IMR-90 (cell line): ENCODE results near the gene CSRNP3. TPM values are rescaled to one million over a fixed set of nuclear protein-coding genes. Genes with fewer than 3 reads are reported as not detected.

ENCODE experiments used
- ATAC-seq: fragments of 200-7000 bp; cut with Tn5 transposase; 2 replicates; pipeline ENCODE4 v1.9.1; 2020; ENCODE audit warnings: low read depth, mild to moderate bottlenecking, moderate library complexity
- BruUV-seq: library from RNA; stranded (reverse); fragments of 400-500 nt; replicated peaks from 2 replicates; lab custom pipeline; 2021; lab: Mats Ljungman, UMichigan
- CTCF ChIA-PET: fragments of 300-600 bp; formaldehyde crosslinking; extraction: SDS; loops from one replicate; lab custom pipeline; 2021; ENCODE audit warnings: antibody characterized with exemption; lab: Yijun Ruan, JAX
- POLR2A ChIA-PET: fragments of 300-600 bp; sonication (Branson Sonifier 250); formaldehyde crosslinking; loops from one replicate; lab custom pipeline; 2022; ENCODE audit warnings: antibody characterized with exemption; ENCODE audit not compliant: unreplicated experiment; lab: Charles Lee
- DNase-seq: peaks from one replicate; pipeline ENCODE4 v3.0.0; 2013
- H2AFZ ChIP-seq: replicated peaks from 2 replicates; pipeline ENCODE3; 2013; ENCODE audit warnings: low read length, mild to moderate bottlenecking; ENCODE audit not compliant: poor library complexity
- H2AK5ac ChIP-seq: 2 replicates; pipeline ENCODE4 v1.6.1; 2013; ENCODE audit warnings: low read depth, low read length, inconsistent platforms
- H2AK9ac ChIP-seq: replicated peaks from 2 replicates; pipeline ENCODE3; 2013; ENCODE audit warnings: mild to moderate bottlenecking, low read depth, low read length, moderate library complexity; ENCODE audit not compliant: poor library complexity
- H2BK120ac ChIP-seq: 2 replicates; pipeline ENCODE4 v1.6.1; 2013; ENCODE audit warnings: low read depth, low read length, inconsistent platforms
- H2BK15ac ChIP-seq: 3 replicates; pipeline ENCODE4 v1.6.1; 2013; ENCODE audit warnings: low read depth, low read length, inconsistent platforms
- H2BK20ac ChIP-seq: 2 replicates; pipeline ENCODE4 v1.6.1; 2013; ENCODE audit warnings: low read depth, mild to moderate bottlenecking, inconsistent platforms, low read length, moderate library complexity
- H2BK5ac ChIP-seq: 2 replicates; pipeline ENCODE4 v1.6.1; 2013; ENCODE audit warnings: mild to moderate bottlenecking, low read depth, low read length, inconsistent platforms; ENCODE audit not compliant: poor library complexity, severe bottlenecking
- H3K14ac ChIP-seq: replicated peaks from 2 replicates; pipeline ENCODE4 v1.6.1; 2013; ENCODE audit warnings: low read depth, low read length, inconsistent platforms
- H3K18ac ChIP-seq: 2 replicates; pipeline ENCODE4 v1.6.1; 2013; ENCODE audit warnings: low read depth, low read length, control low read depth
- H3K23ac ChIP-seq: 2 replicates; pipeline ENCODE4 v1.6.1; 2013; ENCODE audit warnings: low read depth, low read length, inconsistent platforms
- H3K27ac ChIP-seq: 2 replicates; pipeline ENCODE4 v1.5.1; 2013; ENCODE audit warnings: mild to moderate bottlenecking, control low read depth, low read length; ENCODE audit not compliant: insufficient read depth
- H3K27me3 ChIP-seq: 2 replicates; pipeline ENCODE4 v1.6.1; 2013; ENCODE audit warnings: low read length; ENCODE audit not compliant: control insufficient read depth, insufficient read depth
- H3K36me3 ChIP-seq: 2 replicates; pipeline ENCODE4 v1.6.1; 2013; ENCODE audit warnings: low read length, mixed read lengths; ENCODE audit not compliant: control insufficient read depth, insufficient read depth
- H3K4ac ChIP-seq: 2 replicates; pipeline ENCODE4 v1.6.1; 2013; ENCODE audit warnings: low read depth, low read length, inconsistent platforms
- H3K4me1 ChIP-seq: 2 replicates; pipeline ENCODE4 v1.6.1; 2013; ENCODE audit warnings: low read length, mixed read lengths; ENCODE audit not compliant: control insufficient read depth, insufficient read depth
- H3K4me2 ChIP-seq: 2 replicates; pipeline ENCODE4 v1.6.1; 2013; ENCODE audit warnings: low read depth, mild to moderate bottlenecking, control low read depth, low read length, moderate library complexity
- H3K4me3 ChIP-seq: 2 replicates; pipeline ENCODE4 v1.5.1; 2013; ENCODE audit warnings: low read depth, mild to moderate bottlenecking, control low read depth, low read length, moderate library complexity; ENCODE audit not compliant: insufficient read depth
- H3K56ac ChIP-seq: 2 replicates; pipeline ENCODE4 v1.6.1; 2013; ENCODE audit warnings: low read length, inconsistent platforms; ENCODE audit not compliant: insufficient read depth; ENCODE audit errors: extremely low read depth
- H3K79me1 ChIP-seq, 2 experiments: 2 replicates each; pipeline ENCODE4 v1.6.1; 2013; ENCODE audit warnings: low read length in 2 of 2, inconsistent platforms in 1 of 2, low read depth in 1 of 2
- H3K9ac ChIP-seq: 2 replicates; pipeline ENCODE4 v1.6.1; 2013; ENCODE audit warnings: low read depth, low read length, control low read depth
- H3K9me1 ChIP-seq: 2 replicates; pipeline ENCODE4 v1.6.1; 2013; ENCODE audit warnings: low read length, inconsistent platforms; ENCODE audit not compliant: insufficient read depth
- H3K9me3 ChIP-seq: 2 replicates; pipeline ENCODE4 v1.6.1; 2013; ENCODE audit warnings: low read length; ENCODE audit not compliant: control insufficient read depth, insufficient read depth
- H4K20me1 ChIP-seq: 2 replicates; pipeline ENCODE4 v1.6.1; 2013; ENCODE audit warnings: low read length, inconsistent platforms; ENCODE audit not compliant: insufficient read depth
- H4K5ac ChIP-seq: 2 replicates; pipeline ENCODE4 v1.6.1; 2013; ENCODE audit warnings: mild to moderate bottlenecking, low read depth, low read length, control low read depth
- H4K8ac ChIP-seq, 2 experiments: 2 replicates each; pipeline ENCODE4 v1.6.1; 2013; ENCODE audit warnings: low read depth in 2 of 2, low read length in 2 of 2, control low read depth in 1 of 2, inconsistent platforms in 1 of 2
- H4K91ac ChIP-seq: 2 replicates; pipeline ENCODE4 v1.6.1; 2013; ENCODE audit warnings: low read depth, low read length, inconsistent platforms; ENCODE audit not compliant: insufficient read depth
- MAFK ChIP-seq: IDR thresholded peaks from 2 replicates; pipeline ENCODE4 v1.6.1; 2012; ENCODE audit warnings: low read depth, low read length, improper control_type of control experiment
- MAZ ChIP-seq: IDR thresholded peaks from 2 replicates; pipeline ENCODE4 v1.6.1; 2012; ENCODE audit warnings: low read depth, mild to moderate bottlenecking, low read length, improper control_type of control experiment, moderate library complexity, borderline replicate concordance
- WGBS, 2 experiments: methylation state at CpG; one replicate each; pipeline versions ENCODE4 v1.1.5 to v1.1.7; 2013; ENCODE audit warnings: missing lambda C conversion rate in 2 of 2; ENCODE audit not compliant: insufficient read length in 1 of 2; ENCODE audit errors: extremely low coverage in 2 of 2; 5-methylcytosine and 5-hydroxymethylcytosine counted together
- dilution Hi-C: fragments of 300-500 bp; cut with HindIII; formaldehyde crosslinking; loops from one replicate; pipeline ENCODE4 v1.14.3; 2018; ENCODE audit warnings: low sequenced_read_pairs; ENCODE audit not compliant: unreplicated experiment
- in situ Hi-C: fragments of 300-500 bp; cut with MboI; formaldehyde crosslinking; loops from 3 replicates; pipeline ENCODE4 v1.14.3; 2019; ENCODE audit warnings: low sequenced_read_pairs, inconsistent platforms, mixed read lengths
- intact Hi-C: fragments of 100-400 bp; cut with micrococcal nuclease; formaldehyde crosslinking; loops from 2 replicates; pipeline ENCODE4 v1.10.0; 2022
- polyA plus RNA-seq, 3 experiments: library from polyadenylated mRNA; depleted of rRNA; stranded (reverse); fragments of >200 nt; gene quantifications; 2 replicates each; pipeline ENCODE4 v1.2.3, GENCODE V29; 2012; ENCODE audit warnings: low replicate concordance in 1 of 3
- total RNA-seq: library from RNA; depleted of rRNA; stranded (reverse); fragments of >200 nt; gene quantifications from 2 replicates; pipeline ENCODE4 v1.2.3, GENCODE V29; 2012

Gene CSRNP3
- total and polyA plus RNA-seq, 2 of the 4 experiments (the other 2 are of a cell fraction): 0.21 to 0.72 TPM

GRCh38 chr2:165467921-165468320 is 1.6 kb upstream of the CSRNP3 start:
- H2BK20ac ChIP-seq: no peak overlapping the region
- no peak overlapping the region for H2BK120ac ChIP-seq
- CTCF ChIA-PET: no interaction called here
- no TSS peak for BruUV-seq
- DNase-seq: no peak
- intact Hi-C loops: no loop called here
- no peak overlapping the region for H4K91ac ChIP-seq
- no peak overlapping the region for H2AK9ac ChIP-seq
- no peak overlapping the region for H4K5ac ChIP-seq
- H3K56ac ChIP-seq: no peak overlapping the region
- no peak overlapping the region for H2AFZ ChIP-seq
- no peak overlapping the region for H2AK5ac ChIP-seq
- H4K8ac ChIP-seq: no peak overlapping the region
- no peak overlapping the region for H3K4me3 ChIP-seq
- no peaks in the 10 kb centered on the region for H3K79me1 ChIP-seq
- no peak overlapping the region for H2BK15ac ChIP-seq
- no peak overlapping the region for H3K18ac ChIP-seq
- no peak for ATAC-seq
- in situ Hi-C loops: no loop called here
- no peaks in the 10 kb centered on the region for H3K36me3 ChIP-seq
- H3K9me1 ChIP-seq: no peaks in the 10 kb centered on the region
- H3K14ac ChIP-seq: no peak overlapping the region
- no peak overlapping the region for H2BK5ac ChIP-seq
- no peak overlapping the region for H3K4me2 ChIP-seq
- no peak overlapping the region for H3K9ac ChIP-seq
- no peak overlapping the region for H3K4ac ChIP-seq
- H3K27me3 ChIP-seq: no peaks in the 10 kb centered on the region
- H3K27ac ChIP-seq: no peak overlapping the region
- H3K4me1 ChIP-seq: no peaks in the 10 kb centered on the region
- dilution Hi-C loops: no loop called here
- POLR2A ChIA-PET: no interaction called here
- no peak for TF ChIP-seq MAZ
- peak; percentile 87 for TF ChIP-seq MAFK
- H4K20me1 ChIP-seq: no peaks in the 10 kb centered on the region
- no peak overlapping the region for H3K23ac ChIP-seq
- no peaks in the 10 kb centered on the region for H3K9me3 ChIP-seq
- no CpG with 5 or more reads among the region's 3 CpGs for WGBS, 2 experiments
